Activated CD4-positive, alpha-beta memory T cell treated with anti-CD3 and anti-CD28 coated beads for 36 hours (primary cell): Measurements from ENCODE around the gene TGM2. TPM values are rescaled to one million over a fixed set of nuclear protein-coding genes. Genes with fewer than 3 reads are reported as not detected.

Experiments
- CTCF ChIA-PET: fragments of 350-600 bp; sonication (Branson Sonifier 250); formaldehyde crosslinking; loops from one replicate; lab custom pipeline; 2021; ENCODE audit warnings: antibody characterized with exemption, inconsistent platforms; lab: Charles Lee
- POLR2A ChIA-PET: fragments of 350-600 bp; sonication (Branson Sonifier 250); formaldehyde crosslinking; loops from one replicate; lab custom pipeline; 2021; ENCODE audit warnings: antibody characterized with exemption; lab: Charles Lee
- DNase-seq: peaks from one replicate; pipeline ENCODE4 v3.0.0-alpha.2; 2020
- H3K27ac Mint-ChIP-seq: one replicate; pipeline ENCODE4 v1.8.0; 2021; ENCODE audit warnings: mixed read lengths
- H3K27me3 Mint-ChIP-seq: one replicate; pipeline ENCODE4 v1.8.0; 2021; ENCODE audit warnings: mixed read lengths
- H3K36me3 Mint-ChIP-seq: one replicate; pipeline ENCODE4 v1.8.0; 2021; ENCODE audit warnings: mixed read lengths
- H3K4me1 Mint-ChIP-seq: one replicate; pipeline ENCODE4 v1.8.0; 2021; ENCODE audit warnings: low read depth, mixed read lengths
- H3K4me3 Mint-ChIP-seq: one replicate; pipeline ENCODE4 v1.8.0; 2021; ENCODE audit warnings: mild to moderate bottlenecking, mixed read lengths
- H3K9me3 Mint-ChIP-seq: one replicate; pipeline ENCODE4 v1.8.0; 2021; ENCODE audit warnings: mixed read lengths
- intact Hi-C: fragments of 100-400 bp; cut with micrococcal nuclease; formaldehyde crosslinking; loops from one replicate; pipeline ENCODE4 v1.15.1; 2023
- total RNA-seq, 2 experiments: library from RNA; stranded (reverse); gene quantifications; one replicate each; pipeline ENCODE4 v1.2.3, GENCODE V29; 2021

The TGM2 gene
- total RNA-seq, 2 experiments from 2014 or later = not detected

DNA sequence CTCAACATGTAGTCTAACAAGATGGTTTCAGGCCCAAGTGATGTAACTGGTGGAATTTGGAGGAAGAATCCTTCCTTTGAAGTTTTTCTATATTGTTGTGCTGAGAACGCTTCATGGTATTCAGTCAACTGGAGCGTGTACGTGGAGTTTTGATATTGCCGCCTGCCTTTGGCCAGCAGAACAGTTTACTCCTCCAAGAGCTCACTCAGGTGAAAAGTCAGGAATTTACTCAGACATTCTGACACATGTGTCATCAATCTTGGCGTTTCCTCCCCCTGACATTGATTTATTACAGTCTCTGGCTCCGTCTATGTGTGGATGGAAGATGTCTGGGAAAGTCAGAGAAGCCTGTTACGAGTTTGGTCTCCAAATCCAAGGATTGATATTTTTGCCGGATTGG lies 19.0 kb upstream of the TGM2 start:
- Mint-ChIP-seq H3K4me3 (no peak overlapping the region), H3K9me3 (no peaks in the 10 kb centered on the region), H3K36me3 (no peaks in the 10 kb centered on the region), H3K27me3 (peaks cover 12% of the 10 kb centered on the region), H3K27ac (no peak overlapping the region), H3K4me1 (no peaks in the 10 kb centered on the region)
- intact Hi-C loops = no loop called here
- no peak for DNase-seq
- ChIA-PET CTCF (no interaction called here), POLR2A (no interaction called here)

DNA sequence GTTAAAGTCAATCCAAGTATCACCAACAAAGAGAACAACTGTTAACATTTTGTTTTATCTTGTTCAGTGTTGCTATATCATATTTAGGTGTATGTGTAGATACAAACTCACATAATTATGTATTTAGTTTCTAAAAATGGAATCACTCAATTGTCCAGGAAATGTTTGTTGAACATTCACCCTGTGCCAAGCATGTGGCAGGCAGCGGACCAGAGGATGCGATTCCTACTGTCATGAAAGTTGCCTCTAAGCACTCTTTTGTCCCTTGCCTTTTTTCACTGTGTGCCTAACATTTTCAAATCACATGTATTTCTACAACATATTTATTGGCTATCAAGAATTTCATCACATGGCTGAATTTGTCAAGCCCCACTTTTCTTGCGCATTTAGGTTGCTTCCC lies 16.9 kb upstream of the TGM2 start:
- no peaks in the 10 kb centered on the region for H3K4me1 Mint-ChIP-seq
- ChIA-PET CTCF (no interaction called here), POLR2A (no interaction called here)
- peaks cover 19% of the 10 kb centered on the region for H3K27me3 Mint-ChIP-seq
- intact Hi-C loops = no loop called here
- no peak overlapping the region for H3K4me3 Mint-ChIP-seq
- H3K36me3 Mint-ChIP-seq = no peaks in the 10 kb centered on the region
- no peak overlapping the region for H3K27ac Mint-ChIP-seq
- no peak for DNase-seq
- H3K9me3 Mint-ChIP-seq = no peaks in the 10 kb centered on the region

DNA sequence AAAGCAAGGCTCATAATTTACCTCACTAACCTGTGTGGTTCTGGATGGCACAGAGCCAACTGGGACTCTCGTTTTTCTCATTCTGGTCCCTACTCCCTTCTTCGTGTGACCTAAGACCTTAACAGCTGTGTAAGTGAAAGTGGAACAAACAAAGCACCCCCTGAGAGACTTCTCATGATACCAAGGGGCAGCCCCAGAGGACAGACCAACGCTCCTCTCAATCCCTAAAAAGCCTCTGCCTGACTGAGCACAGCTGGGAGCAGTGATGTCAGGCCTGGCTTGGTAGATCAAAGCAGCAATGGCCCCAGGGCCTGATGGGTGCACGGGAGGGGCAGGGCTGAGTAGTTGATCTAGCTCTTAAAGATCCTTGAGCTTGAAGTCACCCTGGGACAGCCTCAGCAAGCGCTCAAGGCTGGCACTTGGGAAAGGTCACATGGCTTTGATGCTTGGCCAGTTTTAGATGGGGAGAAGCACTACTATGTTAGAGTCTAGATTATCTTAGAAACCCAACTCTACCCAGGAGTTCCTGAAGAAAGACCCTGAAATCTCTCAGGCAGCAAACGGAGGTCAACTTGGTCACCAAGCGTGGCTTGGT lies 16.2 kb upstream of the TGM2 start:
- Mint-ChIP-seq H3K36me3 (no peaks in the 10 kb centered on the region), H3K27me3 (peaks cover 15% of the 10 kb centered on the region), H3K4me1 (no peaks in the 10 kb centered on the region), H3K4me3 (no peak overlapping the region), H3K9me3 (no peaks in the 10 kb centered on the region), H3K27ac (no peak overlapping the region)
- no peak for DNase-seq
- intact Hi-C loops = no loop called here
- CTCF ChIA-PET = no interaction called here
- POLR2A ChIA-PET = no interaction called here

DNA sequence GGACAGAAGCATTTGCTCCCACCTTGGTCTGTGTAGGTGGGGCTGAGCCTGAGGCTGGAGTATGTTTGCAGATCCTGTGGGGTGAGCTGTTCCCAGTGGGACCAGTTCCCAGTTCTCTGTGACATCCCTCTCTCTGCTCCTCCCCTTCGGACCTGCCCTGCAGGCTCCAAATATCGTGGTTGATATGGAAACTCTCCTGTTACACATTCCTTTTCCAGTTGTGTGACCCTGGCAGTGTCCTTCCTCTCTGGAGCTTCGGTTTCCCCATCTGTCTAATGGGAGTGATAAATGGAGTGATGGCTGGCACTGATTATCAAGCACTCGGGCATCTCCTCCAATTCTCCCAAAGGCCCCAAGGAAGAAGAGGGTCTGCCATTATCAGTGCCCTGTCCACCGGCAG lies 15.7 kb upstream of the TGM2 start:
- Mint-ChIP-seq H3K4me1 (no peaks in the 10 kb centered on the region), H3K27me3 (peaks cover 15% of the 10 kb centered on the region), H3K36me3 (no peaks in the 10 kb centered on the region), H3K9me3 (no peaks in the 10 kb centered on the region), H3K27ac (no peak overlapping the region), H3K4me3 (no peak overlapping the region)
- no peak for DNase-seq
- CTCF ChIA-PET = no interaction called here
- intact Hi-C loops = no loop called here
- POLR2A ChIA-PET = no interaction called here

DNA sequence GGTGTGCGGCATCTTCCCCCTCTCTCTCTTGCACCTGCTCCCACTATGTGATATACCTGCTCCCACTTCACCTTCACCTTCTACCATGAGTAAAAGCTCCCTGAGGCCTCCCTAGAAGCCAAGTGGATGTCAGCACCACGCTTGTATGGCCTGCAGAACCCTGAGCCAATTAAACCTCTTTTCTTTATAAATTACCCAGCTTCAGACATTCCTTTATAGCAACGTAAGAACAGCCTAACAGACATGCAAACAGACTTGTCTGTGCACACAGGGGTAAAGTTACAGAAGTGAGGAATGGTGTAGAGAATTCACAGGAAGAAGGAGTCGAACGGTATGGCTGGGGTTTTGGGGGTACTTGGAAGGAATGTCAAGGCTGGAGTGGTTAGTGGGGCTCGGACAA lies 14.8 kb upstream of the TGM2 start:
- no peak overlapping the region for H3K4me3 Mint-ChIP-seq
- no peak for DNase-seq
- POLR2A ChIA-PET = no interaction called here
- H3K9me3 Mint-ChIP-seq = no peaks in the 10 kb centered on the region
- intact Hi-C loops = no loop called here
- H3K27ac Mint-ChIP-seq = no peak overlapping the region
- no peaks in the 10 kb centered on the region for H3K36me3 Mint-ChIP-seq
- peaks cover 12% of the 10 kb centered on the region for H3K27me3 Mint-ChIP-seq
- CTCF ChIA-PET = no interaction called here
- no peaks in the 10 kb centered on the region for H3K4me1 Mint-ChIP-seq

DNA sequence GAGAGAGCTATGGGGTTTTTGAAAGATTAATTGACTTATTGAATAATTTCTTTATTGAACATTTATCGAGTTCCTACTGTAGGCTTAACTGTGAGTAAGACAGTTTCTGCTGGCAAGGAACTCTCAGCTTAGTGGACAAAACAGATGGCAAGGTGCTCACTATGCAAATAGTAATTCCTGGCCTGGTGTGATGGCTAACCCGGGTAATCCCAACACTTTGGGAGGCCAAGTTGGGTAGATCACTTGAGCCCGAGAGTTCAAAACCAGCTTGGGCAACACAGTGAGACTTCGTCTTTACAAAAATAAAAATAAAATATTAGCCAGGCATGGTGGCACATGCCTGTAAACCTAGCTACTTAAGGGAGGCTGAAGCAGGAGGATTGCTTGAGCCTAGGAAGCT lies 13.5 kb upstream of the TGM2 start:
- Mint-ChIP-seq H3K4me3 (no peak overlapping the region), H3K9me3 (no peaks in the 10 kb centered on the region), H3K27ac (no peak overlapping the region), H3K4me1 (no peaks in the 10 kb centered on the region), H3K36me3 (no peaks in the 10 kb centered on the region), H3K27me3 (peaks cover 9% of the 10 kb centered on the region)
- no peak for DNase-seq
- POLR2A ChIA-PET = no interaction called here
- intact Hi-C loops = no loop called here
- CTCF ChIA-PET = no interaction called here

DNA sequence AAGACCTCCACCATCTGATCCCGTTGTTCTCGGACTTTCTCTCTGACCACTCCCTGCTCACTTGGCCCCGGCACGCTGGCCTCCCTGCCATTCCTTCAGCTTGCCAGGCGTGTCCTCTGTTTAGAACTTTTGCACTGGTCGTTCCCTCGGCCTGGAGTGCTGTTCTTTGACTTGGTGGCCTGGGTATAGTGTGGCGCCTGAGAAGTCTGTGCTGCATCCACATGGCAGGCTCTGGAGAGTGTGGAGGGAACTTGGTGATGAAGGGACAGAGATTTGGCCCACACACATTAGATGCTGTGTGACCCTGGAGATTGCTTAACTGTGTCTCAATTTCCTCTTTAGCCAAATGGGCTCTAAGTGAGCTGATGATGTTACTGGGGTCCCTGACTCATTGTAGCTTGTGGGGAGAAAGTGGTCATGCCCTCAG lies 13.0 kb upstream of the TGM2 start:
- no peaks in the 10 kb centered on the region for H3K36me3 Mint-ChIP-seq
- no peaks in the 10 kb centered on the region for H3K9me3 Mint-ChIP-seq
- POLR2A ChIA-PET = no interaction called here
- DNase-seq = no peak
- no peak overlapping the region for H3K27ac Mint-ChIP-seq
- peaks cover 9% of the 10 kb centered on the region for H3K27me3 Mint-ChIP-seq
- intact Hi-C loops = no loop called here
- no peak overlapping the region for H3K4me3 Mint-ChIP-seq
- H3K4me1 Mint-ChIP-seq = no peaks in the 10 kb centered on the region
- CTCF ChIA-PET = no interaction called here

DNA sequence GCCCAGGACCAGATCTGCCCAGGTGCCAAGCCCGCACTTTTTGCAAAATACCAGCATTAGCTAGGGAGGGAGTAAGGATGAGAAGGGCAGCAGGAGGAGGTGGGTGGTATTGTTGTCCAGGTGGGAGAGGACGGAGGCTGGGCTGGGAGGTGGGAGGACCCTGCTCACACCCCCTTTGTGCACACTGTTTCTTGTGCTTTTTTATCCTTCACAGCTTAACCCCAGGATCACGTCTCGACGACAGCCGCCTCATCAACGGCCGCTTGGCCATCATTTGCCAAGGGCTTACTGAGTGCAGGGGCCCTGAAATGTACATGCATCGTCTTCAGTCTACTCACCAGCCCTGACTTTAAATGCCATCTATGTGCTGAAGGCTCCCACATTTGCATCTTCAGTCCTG lies 12.1 kb upstream of the TGM2 start:
- ChIA-PET POLR2A (no interaction called here), CTCF (no interaction called here)
- DNase-seq = no peak
- no peaks in the 10 kb centered on the region for H3K9me3 Mint-ChIP-seq
- H3K4me3 Mint-ChIP-seq = no peak overlapping the region
- H3K4me1 Mint-ChIP-seq = no peaks in the 10 kb centered on the region
- peaks cover 9% of the 10 kb centered on the region for H3K27me3 Mint-ChIP-seq
- H3K36me3 Mint-ChIP-seq = no peaks in the 10 kb centered on the region
- H3K27ac Mint-ChIP-seq = no peak overlapping the region
- intact Hi-C loops = no loop called here

DNA sequence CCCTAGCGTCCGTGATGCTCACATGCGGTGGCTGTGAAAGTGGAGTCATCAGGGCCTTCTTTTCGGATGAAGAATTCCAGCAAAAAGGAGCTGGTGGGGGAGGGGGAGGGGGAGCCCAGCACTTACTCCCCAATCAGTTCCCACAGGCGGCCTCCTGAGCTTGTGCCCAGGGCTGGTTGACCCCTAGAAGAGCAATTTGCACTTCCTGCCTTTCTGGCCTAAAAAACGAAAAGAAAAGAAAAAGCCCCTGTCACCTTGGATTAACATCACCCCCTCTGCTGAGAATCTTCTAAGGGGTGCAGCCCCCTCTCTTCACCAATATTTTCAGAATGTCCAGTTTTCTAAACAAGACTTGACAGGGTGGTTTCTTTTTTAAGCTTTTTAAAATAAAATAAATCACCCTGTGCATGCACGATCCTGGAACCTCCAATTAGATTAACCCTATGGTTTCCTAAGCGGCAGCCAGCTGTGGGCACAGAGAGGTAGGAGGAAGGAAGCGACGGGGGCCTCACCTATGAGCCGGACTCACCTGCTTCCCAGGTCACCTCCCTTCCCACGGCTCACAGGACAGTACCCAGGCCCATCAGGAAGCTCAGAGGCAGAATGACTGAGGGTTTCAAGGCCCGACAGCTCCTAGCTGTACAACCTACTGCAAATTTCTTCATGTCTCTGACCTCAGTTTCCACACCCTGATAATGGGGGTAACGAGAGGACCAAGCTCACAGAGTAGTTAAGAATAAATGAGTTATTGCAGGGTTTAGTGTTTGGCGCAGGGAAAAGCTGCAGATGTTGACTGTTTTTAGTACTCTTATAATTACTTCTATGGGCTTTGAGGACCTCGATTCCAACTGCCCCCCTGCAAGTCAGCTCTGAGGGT lies 10.5 kb upstream of the TGM2 start:
- ChIA-PET POLR2A (no interaction called here), CTCF (interaction anchor here (0.7 to 1.2 kb wide), 3 partner anchors 11 to 102 kb away, joined by 3 to 5 read pairs (median 3); no protein-coding TSS in a partner anchor)
- Mint-ChIP-seq H3K4me1 (no peaks in the 10 kb centered on the region), H3K4me3 (no peak overlapping the region), H3K27ac (no peak overlapping the region), H3K36me3 (no peaks in the 10 kb centered on the region), H3K9me3 (no peaks in the 10 kb centered on the region), H3K27me3 (peaks cover 6% of the 10 kb centered on the region)
- intact Hi-C loops = no loop called here
- DNase-seq = no peak

DNA sequence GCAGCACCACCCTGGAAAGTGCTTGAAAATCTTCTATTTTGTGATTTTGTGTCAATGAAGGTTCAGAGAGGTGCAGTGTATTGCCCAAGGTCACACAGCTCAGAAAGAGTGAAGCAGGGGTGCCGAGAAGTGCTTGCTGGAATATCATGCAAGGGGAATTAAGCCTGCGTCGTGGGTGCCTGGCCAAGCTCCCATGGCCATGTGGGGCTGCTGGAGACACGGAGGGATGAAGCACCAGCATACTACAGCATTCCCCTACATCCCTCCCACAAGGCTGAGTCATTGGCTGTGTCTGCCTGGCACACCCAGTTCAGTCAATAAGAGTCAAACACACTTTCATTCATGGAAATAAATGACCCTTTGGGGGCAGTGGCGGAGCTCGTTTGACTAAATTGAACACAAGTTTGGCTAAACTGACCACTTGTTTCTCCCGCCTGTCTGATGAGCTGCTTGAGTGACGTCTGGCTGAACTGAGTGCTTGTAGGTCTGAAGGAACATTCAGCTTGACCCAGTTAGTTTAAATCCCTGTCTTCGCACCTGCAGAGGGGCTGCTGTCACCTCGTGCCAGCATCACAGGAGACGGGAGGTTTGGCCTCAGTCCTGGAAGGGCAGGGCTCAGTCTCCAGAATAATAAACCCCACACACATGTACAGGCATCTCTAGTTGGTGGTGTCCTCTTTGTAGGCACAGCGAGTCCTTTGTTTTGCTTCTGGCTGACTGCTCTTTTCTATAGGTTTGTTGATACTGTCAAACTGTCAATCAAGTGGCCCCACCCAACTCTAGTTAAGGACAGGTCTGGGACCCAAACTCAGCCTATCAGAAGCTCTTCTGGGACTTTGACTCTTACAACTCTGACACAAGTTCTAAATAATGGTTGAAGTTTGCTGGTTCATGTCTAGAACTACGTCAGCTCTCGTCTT lies 8.4 kb upstream of the TGM2 start:
- ChIA-PET POLR2A (no interaction called here), CTCF (interaction anchor here (1.1 kb wide), 1 partner anchor 9 kb away, joined by 3 read pairs; no protein-coding TSS in a partner anchor)
- H3K27me3 Mint-ChIP-seq = peaks cover 6% of the 10 kb centered on the region
- no peak for DNase-seq
- no peaks in the 10 kb centered on the region for H3K9me3 Mint-ChIP-seq
- H3K4me1 Mint-ChIP-seq = no peaks in the 10 kb centered on the region
- no peaks in the 10 kb centered on the region for H3K36me3 Mint-ChIP-seq
- H3K27ac Mint-ChIP-seq = no peak overlapping the region
- no peak overlapping the region for H3K4me3 Mint-ChIP-seq
- intact Hi-C loops = no loop called here

DNA sequence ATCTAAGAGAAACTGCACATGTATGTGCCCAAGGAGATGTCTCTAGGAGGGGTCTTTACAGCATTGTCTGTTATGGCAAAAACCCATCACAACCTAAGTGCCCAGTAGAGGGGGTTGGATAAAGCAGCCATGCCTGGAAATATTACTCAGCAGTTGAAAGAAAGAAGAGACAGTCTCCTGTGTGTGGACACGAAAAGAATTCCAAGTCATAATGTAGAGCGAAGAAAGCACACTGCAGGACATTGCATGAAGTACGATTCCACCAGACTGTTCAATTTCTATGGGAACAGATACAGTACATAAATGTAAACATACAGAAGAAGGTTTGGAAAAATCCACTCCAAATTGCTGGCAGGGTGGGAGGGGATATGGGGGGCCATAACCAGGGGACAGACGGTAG lies 7.3 kb upstream of the TGM2 start:
- no peak for DNase-seq
- ChIA-PET CTCF (interaction anchor here (1.1 kb wide), 1 partner anchor 8 kb away, joined by 3 read pairs; no protein-coding TSS in a partner anchor), POLR2A (no interaction called here)
- H3K4me3 Mint-ChIP-seq = no peak overlapping the region
- no peak overlapping the region for H3K27ac Mint-ChIP-seq
- peaks cover under 1% of the 10 kb centered on the region for H3K27me3 Mint-ChIP-seq
- no peaks in the 10 kb centered on the region for H3K4me1 Mint-ChIP-seq
- intact Hi-C loops = no loop called here
- H3K9me3 Mint-ChIP-seq = no peaks in the 10 kb centered on the region
- H3K36me3 Mint-ChIP-seq = no peaks in the 10 kb centered on the region

DNA sequence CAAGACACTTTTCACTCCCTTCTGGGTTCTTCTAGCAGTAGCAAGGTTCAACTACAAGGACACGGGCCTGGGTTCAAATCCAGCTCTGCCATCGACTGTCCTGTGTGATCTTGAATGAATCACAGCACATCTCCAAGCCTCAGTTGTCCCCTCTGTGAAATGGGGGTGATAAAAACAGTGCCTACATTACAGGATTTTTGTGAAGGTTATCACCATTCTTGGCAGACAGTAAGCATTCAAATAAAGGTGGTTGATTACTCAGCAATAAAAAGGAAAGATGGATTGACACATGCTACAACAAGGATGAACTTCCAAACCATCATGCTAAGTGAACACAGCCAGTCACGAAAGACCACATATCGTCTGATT lies 6.6 kb upstream of the TGM2 start:
- H3K27ac Mint-ChIP-seq = no peak overlapping the region
- ChIA-PET POLR2A (no interaction called here), CTCF (no interaction called here)
- no peak overlapping the region for H3K4me3 Mint-ChIP-seq
- intact Hi-C loops = no loop called here
- H3K27me3 Mint-ChIP-seq = no peaks in the 10 kb centered on the region
- DNase-seq = no peak
- H3K36me3 Mint-ChIP-seq = no peaks in the 10 kb centered on the region
- no peaks in the 10 kb centered on the region for H3K4me1 Mint-ChIP-seq
- no peaks in the 10 kb centered on the region for H3K9me3 Mint-ChIP-seq
